Kidney tubule cell (primary cell): ENCODE results near the gene PATJ.
A peak's percentile ranks its signal among the peaks of the same experiment; 100 is the strongest.
"Not testable (repeated sequence)": the region's sequence is repeated elsewhere in the genome, so short reads cannot be mapped to it uniquely, and the experiment has no call there.

Experiments
- DNase-seq: peaks from one replicate; pipeline ENCODE4 v3.0.0-alpha.2; 2018; ENCODE audit warnings: low spot score

Gene PATJ

DNA sequence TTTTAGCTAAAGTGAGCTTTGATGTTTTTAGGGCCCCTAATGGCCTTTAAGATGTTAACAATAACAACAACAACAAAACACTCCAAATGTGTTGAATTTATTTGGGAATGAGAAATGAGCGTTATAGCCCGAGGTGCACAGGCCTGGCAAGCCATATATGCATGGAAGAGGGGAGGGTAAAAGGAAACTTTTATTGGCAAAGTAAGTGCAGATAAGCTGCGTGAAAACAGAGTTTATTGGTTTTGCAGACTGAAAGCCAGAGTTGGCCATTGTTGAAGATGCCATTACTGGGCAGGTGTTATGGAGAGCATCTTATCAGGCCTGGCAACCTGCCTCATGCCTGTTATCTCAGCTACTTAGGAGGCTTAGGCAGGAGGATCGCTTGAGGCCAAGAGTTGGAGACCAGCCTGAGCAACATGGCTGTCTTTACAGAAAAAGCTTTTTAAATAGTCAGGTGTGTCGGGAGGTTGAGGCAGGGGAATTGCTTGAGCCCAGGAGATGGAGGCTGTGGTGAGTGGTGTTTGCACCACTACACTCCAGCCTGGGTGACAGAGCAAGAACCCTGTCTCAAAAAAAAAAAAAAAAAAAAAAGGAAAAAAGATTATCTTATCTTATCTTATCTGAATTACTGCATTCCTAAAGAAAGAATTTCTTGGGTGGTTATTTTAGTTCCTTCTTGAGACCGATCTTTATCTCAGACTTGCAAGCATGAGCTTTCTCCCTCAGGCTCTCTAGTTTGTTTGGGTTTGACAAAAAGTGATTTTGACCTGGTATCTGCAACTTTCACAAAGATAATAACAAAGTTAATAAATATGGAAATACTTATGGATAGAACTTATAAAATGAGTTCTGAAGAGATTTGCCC is 1.7 kb downstream of the PATJ start:
- DNase-seq: no peak

DNA sequence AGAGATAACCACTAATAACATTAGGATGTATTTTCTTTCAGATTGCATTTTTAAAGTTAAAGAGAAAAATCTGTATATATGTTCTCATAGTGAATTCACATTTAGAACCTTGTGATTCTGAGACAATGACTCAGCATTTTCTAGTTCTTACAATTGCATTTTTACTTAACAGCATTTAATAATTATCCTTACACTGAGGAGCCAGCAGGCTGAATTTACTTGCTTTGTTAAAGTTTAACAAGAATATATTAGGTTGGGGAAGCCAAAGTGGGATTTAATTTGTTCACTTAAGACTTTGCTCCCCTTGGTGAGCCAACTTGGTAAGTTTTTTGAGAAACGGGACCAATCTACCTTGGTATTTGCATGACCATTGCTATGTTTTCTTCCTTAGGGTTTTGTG is 4.5 kb downstream of the PATJ start:
- DNase-seq: peak; percentile 66

DNA sequence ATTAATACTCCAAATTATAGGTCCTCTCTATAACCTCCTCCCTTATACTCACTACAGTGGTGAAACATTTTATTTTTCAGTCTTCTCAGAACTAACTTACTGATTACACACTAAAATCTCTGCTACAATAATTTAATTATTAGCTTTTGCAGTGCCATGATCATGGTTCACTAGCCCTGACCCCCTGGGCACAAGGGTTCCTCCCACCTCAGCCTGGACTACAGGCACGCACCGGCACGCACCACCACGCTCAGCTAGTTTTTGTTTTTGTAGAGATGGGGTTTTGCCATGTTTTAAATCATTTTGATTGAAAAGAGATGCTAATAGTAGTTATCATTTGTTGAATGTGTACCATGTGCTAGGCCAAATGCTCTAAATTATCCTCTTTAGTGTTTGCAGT is 6.3 kb downstream of the PATJ start:
- DNase-seq: peak; percentile 60

DNA sequence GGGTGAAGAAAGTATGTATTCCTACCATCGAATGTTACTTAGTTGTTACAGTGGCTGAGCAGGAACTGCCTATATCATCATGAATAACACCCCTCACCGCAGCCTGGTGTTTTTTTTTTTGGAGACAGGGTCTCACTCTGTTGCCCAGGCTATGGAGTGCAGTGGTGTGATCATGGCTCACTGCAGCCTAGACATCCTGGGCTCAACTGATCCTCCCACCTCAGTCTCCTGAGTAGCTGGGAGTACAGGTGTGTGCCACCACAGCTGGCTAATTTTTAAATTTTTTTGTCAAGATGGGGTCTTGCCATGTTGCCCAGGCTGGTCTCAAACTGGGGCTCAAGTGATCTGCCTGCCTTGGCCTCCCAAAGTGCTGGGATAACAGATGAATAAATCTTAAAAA is 7.3 kb downstream of the PATJ start:
- peak; percentile 43 for DNase-seq

DNA sequence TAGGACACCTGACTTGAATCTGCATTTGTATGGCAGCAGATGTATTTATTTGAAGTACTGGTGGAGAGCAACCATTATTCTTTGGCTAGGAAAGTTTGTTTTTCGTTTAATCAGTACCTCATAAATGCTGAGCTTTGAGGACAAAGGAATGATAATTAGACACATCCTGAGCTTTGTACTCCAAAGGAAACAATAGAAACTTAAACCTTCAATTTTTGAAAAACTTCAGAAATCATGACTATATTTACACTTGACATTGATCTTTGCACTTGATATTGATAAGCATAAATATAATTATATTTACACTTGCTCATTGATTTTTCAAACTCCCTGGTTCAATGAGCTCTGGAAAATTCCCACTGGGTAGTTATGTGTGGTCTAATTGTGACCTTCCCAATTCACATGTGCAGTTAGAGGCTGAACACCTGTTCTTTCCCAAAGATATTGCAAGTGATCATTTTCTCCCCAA is 10.7 kb downstream of the PATJ start:
- no peak for DNase-seq

DNA sequence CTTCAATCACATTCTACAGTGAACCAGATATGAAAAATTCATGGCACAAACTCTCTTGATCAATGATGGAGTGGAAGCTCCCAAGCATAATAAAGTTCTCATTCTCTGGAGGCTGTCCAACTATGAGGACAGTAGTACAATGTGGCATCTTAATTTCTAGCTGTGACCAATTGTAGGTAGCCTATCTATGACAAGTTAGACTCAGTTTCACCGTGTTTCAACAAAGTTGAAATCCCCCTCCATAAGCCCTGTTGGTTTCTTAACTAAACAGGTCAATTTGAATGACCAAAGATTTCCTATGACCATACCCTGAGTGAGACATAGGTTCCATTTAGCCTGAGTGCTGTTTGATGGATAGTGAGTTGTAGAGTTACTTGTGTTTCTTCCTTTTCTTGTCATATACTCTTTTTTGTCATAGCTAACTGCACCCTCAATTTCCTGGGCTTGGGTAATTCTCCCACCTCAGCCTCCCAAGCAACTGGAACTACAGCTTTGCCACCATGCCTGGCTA is 11.8 kb downstream of the PATJ start:
- DNase-seq: peak; percentile 26

DNA sequence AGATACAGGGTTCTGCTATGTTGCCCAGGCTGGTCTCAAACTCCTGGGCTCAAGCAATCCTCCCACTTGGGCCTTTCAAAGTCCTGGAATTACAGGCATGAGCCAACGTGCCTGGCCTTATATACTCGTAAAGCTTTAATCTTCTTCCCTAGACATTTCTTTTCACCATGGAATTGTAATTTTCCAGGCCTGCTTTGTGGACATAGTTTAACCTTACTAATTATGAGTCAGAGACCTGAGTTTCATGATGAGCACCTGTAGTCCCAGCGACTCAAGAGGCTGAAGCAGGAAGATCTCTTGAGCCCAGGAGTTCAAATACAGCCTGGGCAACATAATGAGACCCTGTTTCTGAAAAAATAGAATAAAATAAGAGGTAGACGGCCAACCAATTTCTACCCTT is 12.3 kb downstream of the PATJ start:
- peak; percentile 86 for DNase-seq

DNA sequence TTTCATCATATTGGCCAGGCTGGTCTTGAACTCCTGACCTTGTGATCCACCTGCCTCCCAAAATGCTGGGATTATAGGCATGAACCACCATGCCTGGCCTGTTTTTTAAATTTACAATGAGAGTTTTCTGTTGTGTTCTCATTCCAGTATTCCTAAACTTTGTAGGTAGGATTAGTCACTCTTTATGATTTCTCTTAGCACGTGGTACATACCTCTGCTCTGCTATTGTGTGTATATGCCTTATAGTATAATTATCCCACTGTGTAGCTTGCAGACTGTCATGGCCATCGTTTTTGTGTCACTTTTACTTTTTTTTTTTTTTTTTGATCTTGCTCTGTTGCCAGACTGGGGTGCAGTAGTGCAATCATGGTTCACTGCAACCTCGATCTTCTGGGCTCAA is 14.5 kb downstream of the PATJ start:
- DNase-seq: no peak

DNA sequence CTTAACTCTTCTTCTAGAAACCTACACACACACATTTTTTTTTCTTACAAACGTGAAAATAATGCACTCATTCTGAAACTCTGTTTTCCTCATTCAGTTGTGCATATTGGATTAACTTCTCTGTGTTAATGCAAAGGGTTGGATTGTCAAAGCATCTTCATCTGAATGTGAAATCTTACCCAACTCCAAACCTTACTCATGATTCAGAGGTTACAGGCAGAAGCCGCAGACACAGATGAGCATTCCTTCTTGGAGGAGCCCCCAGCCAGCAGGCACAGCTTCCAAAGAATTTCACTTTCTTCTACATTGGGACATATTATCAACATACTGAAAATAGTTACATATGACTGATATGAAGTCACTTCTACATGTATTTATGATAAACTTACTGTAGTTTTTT is 15.7 kb downstream of the PATJ start:
- peak; percentile 22 for DNase-seq

DNA sequence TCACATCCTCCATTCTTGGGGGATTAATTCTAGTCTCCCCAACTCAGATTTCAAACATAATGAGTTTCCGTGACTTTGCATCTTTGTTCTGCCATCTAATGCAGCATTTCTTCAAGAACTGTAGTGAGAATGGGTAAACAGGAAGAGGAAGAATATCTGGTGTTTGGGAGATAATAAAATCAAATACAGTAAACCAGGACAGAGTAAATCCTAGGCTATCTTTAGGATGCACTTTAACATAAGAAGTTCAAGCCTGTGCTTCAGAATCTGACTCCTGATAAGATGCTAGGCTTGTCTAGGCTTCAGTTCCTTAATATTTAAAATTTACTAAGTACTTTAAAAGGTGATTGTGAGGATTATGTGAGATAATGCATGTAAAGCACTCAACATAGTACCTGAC is 27.9 kb downstream of the PATJ start:
- DNase-seq: no peak

DNA sequence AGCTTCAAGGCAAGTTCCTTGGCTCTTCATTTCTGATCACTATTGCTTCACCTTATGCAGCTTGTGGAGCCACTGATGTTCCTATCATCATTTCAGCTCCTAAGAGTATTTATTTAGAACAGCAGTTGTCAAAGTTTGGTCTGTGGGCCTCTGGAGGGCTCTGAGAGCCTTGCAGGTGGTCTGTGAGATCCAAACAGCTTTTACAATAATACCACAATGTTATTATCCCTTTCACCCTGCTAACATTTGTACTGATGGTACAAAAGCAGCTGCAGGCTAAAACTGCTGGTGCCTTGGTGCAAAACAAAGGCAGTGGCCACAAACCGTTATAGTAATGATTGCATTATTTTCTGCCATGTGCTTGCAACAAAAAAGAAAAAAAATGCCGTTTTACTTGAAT is 33.8 kb downstream of the PATJ start:
- DNase-seq: no peak

DNA sequence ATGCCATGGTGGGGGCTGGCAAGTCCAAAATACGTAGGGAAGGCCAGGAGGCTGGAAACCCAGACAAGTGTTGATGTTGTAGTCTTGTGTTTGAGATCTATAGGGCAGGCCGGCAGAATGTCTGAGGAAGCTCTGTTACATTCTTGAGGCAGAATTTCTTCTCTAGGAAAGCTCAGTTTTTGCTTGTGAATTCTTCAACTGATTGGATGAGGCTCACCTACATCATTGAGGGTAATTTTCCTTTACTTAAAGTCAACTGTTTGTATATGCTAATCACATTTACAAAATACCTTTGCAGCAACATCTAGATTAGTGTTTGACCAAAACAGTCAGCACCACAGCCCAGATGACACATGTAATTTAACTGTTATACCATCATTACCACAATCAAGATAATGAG is 37.0 kb downstream of the PATJ start:
- DNase-seq: no peak

DNA sequence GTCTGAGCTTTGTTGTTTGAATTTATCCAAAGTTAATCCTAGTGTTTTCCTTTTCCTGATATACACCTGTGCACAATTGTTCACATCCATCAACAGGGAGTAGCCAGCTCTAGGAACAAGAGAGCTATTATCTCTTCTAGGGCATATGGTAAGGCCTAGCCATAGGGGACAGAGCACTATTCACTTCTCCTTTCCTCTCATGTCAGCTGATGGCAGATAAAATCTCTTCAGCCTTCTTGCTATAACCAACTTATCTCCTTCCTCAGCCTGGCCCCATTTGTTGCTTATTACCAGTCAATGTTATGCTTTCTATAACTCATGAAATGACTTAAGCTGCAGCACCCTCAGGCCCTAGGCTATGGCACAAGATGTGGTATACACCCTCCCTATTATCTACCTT is 38.9 kb downstream of the PATJ start:
- DNase-seq: no peak

DNA sequence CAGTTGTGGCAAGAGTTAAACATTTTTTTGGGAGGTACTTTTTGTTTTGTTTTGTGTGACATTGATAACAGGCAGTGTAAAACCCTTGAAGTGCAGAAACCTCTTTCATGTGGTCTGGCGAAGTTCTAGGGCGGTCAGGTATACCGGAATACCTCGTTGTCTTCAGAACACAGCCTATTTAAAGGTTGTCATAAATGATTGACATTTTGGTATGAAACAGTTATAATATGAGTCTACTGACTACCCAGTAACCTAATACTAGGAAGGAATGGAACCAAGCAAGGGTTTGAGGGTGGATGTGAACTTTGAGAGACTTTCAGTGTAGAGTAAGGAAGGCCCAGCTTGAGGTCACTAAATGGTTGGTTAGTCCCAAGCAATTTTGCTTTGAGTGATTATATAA is 40.5 kb downstream of the PATJ start:
- peak; percentile 9 for DNase-seq

DNA sequence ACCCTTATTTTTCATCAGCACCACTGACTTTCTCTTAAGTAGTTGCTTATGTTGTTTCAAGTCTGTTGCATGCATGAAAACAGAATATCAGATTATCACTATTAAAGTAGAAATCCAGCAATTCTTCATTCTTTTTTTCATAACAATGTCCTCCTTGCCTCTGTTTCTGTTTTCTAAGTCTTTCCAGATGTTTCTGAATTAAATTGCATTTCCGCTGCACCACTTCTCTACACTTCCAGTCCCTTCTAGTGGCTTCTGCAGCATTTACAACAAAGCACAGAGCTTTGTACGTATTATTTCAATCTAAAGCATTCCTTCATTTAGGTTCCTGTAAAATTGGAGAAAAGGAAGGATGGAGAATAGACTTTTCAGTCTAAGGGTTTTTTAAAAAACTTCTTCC is 42.4 kb downstream of the PATJ start:
- no peak for DNase-seq

DNA sequence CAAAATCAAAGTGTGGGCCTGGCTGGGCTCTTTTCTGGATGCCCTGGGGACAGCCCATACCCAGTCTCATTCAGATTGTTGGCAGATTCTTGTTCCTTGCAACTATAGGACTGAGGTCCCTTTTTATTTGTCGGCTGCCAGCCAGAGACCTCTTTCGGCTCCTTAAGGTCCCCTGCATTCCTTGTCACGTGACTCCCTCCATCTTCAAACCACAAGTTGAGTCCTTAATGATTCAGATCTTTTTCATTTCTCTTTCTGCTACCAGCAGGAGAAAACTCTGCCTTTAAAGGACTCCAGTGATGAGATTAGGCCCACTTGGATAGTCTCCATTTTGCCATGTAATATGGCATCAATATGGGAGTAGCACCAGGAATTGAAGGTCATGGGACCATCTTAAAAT is 48.6 kb downstream of the PATJ start:
- no peak for DNase-seq

DNA sequence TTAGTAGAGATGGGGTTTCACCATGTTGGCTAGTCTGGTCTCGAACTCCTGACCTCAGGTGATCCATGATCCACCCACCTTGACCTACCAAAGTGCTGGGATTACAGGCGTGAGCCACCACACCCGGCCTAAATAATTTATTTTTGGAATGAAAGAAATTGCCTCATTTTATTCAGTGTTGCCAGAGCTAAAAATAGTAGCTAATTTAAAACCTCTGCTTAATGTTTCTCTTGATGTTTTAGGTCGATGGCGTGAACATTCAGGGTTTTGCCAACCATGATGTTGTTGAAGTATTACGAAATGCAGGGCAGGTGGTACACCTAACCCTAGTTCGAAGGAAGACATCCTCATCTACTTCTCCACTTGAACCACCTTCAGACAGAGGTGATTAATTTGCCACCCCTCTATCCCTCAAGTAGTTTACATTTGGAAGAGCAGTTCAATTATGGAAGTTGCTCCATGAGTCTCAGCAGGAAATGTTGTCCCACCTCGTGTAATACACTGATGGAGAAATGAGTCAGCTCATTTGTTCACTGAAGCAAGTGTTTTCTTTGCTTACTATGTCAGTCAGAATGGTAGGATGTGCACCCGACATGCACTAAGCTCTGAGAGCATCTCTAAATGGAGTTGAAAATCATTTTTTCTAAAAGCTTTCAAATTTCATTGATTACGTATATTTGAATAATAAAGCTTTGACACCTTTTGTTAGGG is 54.9 kb downstream of the PATJ start:
- DNase-seq: peak; percentile 74

DNA sequence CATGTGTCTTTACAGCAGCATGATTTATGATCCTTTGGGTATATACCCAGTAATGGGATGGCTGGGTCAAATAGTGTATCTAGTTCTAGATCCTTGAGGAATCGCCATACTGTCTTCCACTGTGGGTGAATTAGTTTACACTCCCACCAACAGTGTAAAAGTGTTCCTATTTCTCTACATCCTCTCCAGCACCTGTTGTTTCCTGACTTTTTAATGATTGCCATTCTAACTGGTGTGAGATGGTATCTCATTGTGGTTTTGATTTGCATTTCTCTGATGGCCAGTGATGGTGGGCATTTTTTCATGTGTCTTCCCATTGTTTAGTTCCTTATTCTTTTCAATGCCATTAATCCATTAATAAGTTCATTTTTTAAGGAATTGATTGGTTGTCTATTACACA is 58.8 kb downstream of the PATJ start:
- DNase-seq: not testable (repeated sequence)

DNA sequence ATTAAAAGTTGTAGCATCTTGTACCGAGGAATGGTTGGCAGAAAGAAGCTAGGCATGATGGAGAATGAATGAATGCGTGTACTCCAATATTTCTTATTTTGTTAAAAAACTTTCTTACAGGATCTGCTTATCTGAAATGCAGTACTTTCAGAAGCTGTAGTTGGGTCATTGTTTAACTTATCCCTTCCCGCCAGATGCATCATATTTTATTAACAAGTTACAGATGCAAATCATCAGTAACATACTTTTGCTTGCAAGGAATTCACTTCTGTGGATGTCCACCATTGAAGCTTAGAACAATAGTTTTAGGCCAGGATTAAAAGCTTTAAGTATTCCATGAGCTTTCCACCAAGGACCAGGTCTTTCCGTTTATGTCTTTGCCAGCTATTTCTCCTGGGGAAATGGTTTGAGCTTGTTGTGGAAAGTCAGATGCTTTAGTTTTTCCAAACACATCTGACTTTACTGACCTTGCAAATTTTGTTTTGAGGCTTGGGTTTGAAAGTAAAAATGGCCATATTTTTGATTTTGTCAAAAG is 65.4 kb downstream of the PATJ start:
- no peak for DNase-seq

DNA sequence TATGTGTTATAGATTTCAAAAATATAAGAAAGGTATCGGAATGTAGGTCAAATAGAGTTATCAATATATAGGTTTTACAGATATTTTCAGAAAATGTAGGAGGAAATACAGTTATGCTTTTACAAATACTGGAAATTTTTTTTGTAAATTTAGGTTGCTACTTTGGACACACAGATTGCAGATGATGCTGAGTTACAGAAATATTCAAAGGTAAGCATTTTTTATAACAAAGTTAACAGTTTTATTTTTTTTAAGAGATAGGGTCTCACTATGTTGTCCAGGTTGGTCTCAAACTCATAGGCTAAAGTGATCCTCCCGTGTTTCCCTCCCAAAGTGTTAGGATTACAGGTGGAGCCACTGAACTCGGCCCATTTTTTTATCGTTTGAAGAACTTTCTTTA is 66.0 kb downstream of the PATJ start:
- no peak for DNase-seq

DNA sequence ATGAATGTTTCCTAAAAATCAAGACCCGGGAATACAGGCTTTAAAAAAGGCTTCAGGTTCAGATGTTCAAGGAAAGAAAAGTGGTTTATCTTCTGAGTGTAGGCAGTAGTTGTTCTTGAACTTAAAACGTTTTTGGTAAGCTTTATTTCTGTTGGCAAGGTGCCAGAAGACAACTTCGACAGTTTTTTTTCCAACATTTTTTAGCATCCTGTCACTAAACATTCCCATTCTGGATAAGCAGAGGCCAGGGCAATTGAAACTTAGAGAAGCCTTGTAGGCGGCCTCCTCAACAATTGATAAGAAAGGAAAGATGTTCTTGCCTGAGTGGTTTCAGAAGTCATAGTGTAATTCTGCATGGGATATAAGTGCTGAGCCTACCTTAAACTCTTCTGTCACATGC is 66.7 kb downstream of the PATJ start:
- peak; percentile 7 for DNase-seq

DNA sequence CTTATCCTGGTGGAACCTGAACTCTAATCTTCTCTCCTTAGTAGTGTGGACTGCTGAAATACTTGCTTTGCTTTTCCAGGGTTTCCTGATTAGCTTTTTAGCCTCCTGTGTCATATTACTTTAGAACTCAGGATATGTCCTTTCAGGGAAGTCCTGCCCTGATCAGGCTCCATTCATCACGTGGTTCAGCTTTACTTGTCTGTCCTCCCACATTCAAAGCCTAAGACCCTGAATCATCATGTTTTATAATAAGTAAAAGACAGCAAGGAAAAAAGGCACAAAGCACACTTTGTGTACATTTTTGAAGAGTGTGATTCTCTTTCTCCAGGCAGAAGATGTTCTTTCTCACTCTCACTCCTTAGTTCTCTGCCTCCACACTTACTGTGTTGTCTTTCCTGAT is 70.6 kb downstream of the PATJ start:
- no peak for DNase-seq

DNA sequence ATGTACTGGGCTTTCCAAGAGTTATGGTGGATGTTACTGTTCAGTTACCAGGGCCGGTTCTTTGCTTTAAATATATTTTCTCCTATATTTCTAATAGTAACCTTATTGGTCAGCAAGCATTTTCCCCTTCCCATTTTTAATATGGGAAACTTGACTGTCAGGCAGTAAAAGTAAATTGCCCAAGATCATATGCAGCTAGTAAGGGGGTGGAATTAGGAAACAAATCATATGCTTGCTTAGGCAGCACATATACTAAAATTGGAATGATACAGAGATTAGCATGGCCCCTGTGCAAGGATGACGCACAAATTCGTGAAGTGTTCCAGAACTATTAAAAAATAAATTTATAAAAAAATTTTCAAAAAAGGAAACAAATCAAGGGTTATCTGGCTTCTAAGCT is 73.9 kb downstream of the PATJ start:
- DNase-seq: no peak
